ENCODE measurements around the gene KRT13.

Gene KRT13

DNA sequence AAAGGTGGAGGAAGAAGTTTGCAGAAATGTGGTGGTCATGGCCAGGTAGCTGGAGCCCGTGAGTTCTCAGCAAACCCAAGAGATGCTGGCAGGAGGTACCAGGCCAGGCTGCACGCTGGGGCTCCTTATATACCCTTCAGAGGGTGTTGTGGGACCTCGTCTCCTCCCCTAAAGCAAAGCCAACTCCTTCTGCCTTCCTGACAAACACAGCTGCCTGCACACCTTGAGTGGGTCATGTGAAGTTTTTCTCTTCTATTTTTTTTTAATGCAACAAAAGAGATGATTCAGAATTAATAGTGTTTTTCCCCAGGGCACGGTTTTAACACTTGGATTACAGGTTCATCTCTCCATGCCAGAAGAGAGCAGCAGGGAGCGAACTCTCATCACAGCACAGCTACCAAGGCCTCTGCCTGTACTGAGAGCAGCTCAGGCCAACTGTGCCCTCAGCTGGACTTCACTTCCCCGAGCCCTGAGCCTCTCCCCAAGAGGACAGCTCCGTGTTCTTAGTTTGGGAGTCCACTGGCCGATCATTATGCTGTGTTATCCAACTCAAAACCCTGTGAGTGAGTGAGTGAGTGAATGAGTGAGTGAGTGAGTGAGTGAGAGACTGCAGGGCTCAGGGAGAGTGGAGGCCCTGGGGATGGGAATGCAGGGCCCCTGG is 13.5 kb upstream of the KRT13 start, which contains the start of gene KRT15:
KRT15 (minus strand) TSS at position 102 of the 661 bp plus-strand sequence; CDS start at position 39, 63 bp downstream.
- no peak for DNase-seq

DNA sequence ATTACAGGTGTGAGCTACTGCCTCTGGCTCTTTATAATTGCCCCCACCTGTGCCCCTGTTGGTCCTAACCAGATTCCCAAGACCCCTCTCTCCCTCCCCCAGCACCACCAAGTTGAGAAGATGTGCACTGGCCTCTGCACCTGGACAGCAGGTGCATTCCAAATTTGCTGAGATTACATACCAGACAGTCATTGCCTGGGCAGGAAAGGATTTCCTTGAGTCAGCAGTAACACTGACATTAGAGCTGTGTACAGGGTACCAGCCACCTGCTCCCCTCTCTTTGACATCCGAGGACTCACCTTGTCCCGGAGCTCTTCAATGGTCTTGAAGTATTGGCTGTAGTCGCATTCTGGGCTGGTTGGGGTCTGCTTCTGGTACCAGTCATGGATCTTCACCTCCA is 12.6 kb upstream of the KRT13 start:
- no peak for DNase-seq

DNA sequence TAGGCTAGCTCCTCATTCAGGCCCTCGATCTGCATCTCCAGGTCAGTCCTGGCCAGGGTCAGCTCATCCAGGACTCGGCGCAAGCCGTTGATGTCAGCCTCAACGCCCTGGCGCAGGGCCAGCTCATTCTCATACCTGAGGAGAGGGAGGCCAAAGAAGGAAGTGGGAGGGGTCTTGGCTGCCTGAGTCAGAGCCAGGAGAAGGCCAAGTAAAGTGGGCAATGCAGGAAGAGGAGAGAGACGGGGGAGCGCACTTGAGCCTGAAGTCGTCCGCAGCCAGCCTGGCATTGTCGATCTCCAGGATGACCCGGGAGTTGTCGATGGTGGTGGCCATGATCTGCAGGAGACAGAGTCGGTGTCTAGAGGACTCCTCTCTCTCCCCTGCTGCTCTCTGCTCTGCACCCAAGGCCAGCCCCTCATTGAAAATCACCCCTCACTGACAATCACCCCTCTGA is 11.4 kb upstream of the KRT13 start:
- DNase-seq, result no peak

DNA sequence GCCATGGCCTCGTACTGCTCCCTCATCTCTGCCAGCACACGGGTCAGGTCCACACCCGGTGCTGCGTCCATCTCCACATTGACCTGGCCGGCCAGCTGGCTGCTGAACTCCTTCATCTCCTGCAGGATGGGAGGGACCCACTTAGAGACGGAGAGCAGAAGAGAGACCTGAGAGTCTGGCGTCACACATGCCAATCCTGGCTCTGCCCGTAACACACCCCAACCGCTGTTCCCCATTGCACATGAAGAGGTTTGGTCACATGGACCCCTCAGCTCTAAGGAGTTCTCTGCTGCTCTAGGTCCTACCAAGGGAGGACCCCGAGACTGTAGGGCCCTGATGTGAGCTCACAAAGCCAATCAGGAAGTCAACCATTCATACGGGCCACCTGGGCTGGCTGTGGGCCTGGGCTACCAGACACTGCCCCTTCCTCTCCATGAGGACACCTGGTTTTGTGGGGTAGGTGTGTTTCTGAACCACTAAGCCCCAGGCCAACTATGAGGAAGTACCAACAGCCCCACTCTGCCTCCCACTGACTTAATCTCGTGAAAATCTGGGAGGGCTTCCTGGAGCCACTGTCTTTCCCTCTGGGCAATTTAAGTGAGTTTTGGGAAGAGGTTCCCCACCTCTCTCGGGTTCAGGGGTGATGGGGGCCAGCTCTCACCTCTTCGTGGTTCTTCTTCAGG is 10.9 kb upstream of the KRT13 start:
- no peak for DNase-seq

DNA sequence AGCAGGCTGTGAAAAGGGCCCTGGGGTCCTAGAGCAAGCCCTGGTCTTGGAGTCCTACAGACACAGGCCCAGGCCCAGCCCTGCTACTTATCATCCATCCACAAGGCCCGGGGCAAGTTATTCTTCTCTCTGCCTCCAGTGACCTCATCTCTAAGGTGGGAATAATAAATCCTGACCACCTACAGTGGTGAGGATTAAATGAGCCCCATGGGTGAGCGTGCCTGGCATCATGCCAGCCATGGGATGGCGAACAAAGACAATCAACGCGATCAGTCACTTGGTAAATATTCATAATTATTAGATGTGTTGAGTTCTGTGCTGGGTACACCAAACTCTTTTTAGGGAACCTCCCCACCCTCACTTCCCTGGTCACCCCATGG is 7.7 kb upstream of the KRT13 start:
- no peak for DNase-seq

DNA sequence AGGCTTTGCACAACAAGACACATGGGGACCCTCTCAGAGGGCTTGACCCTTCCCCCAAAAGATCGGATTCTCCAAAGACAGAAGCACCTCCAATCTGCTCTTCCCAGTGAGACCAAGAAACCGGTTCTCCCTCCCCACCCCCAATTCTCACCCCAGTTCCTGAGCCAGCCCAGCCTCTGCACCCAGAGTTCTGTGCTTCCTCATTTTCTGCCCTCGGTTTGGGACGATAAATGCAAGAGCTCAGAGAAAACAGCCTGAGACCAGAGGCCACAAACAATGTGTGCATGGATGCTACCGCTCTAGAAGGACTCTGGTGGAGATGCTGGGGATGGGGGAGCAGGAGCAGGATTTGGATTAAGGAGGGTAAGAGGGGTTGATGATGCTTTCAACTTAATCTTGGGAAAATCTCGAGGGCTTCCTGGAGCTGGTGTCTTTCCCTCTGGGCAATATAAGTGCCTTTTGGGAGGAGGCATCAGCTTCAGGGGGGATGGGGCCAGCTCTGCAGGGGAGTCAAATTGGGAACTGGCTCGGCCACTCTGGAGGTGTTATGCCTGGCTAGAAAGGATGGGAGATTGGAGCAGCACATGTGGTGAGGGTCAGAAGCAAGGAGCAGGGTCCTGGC is 7.2 kb upstream of the KRT13 start:
- DNase-seq, result no peak

DNA sequence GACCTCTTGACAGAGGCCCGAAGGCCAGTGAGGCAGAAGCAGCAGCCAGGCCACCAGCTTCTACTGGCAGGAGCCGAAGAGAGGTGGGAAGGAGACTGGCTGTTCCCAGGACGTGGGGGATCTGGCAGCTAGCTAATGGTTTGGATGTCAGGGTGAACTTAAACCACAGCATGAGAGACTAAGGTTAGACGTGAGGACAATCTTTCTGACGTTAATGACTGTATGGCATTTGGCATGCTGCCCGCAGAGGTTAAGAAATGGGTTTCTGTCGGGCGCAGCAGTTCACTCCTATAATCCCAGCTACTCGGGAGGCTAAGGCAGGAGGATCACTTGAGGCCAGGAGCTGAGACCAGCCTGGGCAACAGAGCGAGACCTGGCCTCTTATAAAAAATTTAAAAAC is 6.3 kb upstream of the KRT13 start:
- DNase-seq, result no peak

DNA sequence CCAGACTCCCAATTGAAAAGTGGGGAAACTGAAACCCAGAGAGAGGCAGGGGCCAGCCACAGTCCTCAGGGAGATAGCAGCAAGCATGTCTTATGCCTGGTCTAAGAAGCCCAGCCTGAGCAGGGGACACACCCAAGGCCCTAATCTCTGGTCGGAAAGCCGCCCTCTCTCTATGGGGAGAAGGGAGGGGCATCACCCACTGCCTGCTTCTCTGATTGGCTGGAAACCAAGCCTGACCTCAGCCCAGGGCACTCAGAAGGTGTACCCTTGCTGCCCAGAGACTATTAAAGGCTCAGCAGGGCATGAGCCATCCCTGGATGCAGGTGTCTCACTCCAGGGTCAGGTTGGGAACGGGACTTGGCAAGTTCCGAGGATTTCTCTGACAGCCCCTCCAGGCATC is 5.7 kb upstream of the KRT13 start:
- DNase-seq, result no peak

DNA sequence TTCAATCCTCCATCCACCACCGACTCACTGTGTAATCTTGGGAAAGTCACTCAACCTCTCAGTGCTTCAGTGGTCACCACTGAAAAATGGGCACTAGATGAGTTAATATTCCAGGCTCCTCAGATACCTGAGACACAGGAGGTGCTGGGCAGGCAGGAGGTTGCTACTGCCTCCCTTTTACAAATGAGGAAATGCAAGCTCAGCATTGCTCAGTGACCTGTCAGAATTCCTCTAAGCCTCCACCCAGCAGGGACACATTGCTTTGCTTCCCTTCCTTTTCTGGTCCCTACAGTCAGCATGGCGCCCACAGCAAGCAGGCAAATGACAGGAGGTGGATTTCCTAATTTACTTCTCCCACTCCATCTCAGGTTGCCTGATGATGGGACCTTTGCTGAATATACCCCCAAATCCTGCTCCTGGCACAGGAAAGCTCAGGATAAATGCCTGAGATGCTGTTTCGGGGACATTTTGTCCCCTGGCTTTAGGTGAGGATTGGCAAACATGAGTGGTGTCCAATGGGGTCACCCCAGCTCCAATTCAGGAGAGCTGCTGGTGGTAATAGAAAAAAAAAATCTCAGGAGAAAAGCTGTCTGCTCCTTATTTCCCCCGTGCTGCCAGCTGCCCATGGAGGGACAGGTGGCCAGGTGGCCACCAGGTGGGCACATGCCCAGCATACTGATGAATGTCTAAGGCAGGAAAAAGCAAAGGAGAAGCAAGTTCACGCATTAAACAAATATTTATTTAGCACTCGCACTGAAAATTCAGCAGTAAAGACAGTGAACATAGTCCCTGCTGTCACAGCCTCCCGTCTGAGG is 5.0 kb upstream of the KRT13 start:
- no peak for DNase-seq

DNA sequence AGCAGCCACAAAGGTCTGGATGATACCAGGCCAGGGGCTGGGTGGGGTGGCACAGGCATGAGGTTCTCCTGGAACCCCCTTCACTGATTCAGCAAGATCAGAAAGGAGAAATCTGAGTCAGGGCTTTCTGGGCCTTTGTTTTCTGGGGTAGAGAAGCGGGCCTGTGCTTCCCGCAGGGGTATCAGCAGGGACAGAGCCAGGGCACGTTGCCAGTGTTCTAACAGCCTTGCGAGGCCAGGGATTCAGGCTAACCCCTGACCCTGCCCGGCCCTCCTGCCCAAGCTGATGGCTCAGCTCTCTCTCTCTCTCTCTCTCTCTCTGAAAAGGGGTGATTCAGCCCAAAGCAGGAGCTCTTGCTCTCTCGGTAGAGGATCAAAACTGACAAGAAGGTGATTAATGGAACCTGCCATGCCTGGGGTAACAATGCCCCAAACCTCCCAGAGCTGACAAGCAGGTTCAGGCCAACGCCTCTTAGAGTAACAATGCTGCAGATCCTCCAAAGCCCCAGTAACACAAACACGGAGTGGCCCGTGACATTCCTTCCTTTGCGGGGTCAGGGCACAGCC is 2.0 kb upstream of the KRT13 start:
- DNase-seq, result no peak

DNA sequence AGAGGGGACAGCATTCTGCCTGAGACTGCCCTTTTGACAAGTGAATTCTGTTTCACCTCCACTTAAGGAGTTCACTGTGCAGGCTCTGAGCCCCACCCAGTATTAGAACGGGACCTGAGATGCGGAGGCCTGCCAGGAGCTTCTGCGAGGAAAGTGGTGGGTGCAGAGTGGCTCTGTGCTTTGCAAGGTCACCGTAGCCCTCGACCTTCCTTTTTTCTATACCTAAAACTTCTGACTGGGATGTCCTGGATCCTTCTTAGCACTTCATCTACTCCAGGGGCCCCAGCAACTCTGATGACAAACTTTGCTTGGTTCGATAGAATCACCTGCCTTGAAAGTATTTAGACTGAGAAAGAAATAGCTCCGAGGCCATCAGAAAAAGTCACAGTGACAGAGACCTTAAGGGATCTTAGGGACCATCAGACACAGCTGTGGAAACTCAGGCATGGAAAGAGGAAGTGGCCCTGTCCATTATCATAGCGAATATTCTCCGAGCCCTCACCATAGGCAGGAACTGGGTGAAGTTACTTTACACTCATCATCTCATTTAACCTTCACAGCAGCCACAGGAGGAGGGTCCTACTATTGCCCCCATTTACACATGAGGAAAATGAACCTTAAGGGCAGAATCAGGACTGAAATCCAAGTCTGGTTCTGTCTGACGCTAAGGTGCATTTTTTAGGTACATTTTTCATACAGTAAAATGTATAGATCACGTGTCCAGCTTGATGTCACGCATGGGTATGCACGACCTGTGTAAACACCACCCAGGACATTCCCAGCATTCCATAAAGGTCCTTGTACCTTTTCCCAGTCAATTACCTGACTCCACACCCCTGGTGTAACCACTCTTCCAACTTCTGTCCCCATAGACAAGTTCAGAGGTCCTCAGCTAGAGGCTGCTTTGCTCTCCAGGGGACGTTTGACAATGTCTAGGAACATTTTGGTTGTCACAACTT is 676 bp upstream of the KRT13 start:
- DNase-seq, result no peak

DNA sequence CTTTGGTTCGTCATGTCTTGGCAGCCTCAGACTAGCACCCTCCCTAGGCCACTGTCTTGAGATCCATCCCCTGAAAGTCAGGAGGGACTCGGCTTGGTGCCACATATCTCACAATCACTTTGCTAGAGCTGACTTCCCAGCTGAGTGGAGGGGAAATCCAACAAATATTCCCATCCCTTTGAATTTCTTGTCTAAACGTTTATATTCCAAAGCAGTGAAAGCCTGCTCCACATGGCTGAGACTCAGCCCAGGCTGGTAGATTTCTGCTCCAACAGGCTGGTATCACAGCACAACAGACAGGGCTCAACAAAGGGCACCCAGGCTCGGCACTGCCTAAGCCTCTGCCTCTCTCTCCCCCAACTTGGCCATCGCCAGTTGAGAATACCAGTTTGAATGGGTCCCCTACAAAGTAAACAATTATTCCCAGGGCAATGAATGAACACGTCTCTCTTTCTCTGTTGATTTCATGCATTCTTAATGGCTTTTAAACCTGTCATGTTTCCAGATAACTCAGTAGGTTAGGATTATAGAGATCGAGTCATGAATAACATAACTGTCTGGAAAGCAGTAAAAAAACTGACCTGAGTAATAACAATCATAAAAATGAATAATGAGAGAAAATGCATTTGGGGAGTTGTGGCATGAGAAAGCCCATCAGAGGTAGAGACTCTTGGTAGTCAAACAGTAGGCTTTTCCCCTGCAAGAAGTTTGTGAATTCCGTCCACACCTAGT is 1.0 kb downstream of the KRT13 start:
- no peak for DNase-seq

DNA sequence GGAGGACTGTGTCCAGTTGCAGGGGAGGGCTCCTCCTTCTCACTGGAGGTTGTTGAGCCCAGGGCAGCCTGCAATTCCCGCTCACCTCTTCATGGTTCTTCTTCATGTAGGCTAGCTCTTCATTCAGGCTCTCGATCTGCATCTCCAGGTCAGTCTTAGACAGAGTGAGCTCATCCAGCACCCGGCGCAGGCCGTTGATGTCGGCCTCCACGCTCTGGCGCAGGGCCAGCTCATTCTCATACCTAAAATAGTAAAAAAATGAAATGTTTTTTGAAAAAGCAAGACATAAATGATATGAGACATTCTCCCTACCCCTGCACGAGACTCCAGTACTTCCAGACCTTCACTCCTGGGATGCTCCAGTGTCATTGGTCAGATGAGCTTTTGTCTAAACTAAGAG is 2.2 kb downstream of the KRT13 start:
- no peak for DNase-seq

DNA sequence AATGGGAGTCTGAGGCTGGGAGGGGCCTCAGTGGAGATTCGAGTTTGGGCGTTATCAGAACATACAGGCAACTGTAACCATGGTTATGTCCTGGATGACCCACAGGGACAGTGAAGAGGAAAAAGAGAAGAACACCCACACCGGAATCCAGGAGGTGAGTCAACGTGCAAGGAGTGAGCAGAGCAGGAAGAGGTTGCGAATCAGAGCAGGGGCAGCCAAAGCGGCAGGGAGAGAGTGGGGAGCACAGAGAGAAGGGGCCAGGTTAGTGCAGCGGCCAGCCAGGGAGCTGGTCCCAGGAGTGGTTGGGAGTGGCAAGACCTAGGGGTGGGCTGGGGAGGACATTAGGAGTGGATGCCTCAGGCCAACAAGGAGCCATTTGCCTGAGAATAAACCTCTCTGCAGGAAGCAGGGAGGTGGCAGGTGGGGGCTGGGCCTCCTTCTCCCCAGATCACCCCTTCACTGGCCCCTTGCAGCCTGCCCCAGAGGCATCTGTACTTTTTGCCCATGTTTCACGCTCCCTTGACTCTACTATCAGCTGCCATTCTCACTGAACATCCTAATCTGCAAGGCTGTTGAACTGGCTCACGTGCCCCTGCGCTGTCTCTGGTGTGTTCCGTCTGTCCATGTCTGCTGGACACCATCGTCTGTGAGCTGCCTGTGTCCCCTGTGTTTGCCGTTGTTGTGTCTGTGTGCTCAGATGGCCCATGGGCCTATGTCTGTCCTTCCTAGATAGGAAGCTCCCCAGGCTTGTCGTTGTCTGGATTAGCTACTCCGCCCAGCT is 5.1 kb downstream of the KRT13 start:
- no peak for DNase-seq

DNA sequence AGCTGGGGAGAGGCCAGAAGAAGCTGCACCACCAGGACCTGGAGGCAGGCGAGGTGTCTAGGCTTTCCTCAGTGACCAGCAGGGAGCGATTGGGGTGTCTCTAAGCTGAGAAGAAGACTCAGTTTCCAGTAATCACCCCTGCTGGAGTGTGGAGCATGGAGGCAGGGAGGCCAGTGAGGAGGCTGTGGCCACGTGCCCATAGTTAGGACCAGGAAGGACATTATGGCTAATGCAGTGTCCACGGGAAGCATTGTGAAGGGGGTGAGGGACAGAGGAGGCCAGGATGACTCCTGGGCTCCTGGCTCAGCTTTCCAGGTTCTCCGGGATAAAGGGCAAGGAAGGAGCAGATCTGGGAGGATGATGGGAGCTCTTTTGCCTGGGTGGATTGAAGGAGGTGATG is 5.7 kb downstream of the KRT13 start:
- DNase-seq, result no peak

DNA sequence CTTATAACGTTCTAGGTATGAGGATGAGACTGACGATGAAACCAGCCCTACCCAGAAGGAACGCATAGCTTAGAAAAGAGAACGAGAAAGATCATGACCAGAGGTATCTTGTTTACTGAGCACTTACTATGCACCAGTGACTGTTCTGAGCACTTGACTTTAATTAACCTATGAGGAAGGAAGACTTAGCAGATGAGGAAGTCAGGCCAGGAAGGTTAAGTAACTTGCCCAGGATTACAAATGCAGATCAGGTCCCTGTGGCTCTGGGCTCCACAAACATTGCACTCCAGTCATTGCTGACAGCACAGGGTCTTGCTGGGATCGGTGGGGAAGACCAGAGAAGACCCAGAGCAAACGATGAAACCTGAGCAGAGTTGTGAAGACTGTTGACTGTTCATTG is 7.1 kb downstream of the KRT13 start:
- no peak for DNase-seq

DNA sequence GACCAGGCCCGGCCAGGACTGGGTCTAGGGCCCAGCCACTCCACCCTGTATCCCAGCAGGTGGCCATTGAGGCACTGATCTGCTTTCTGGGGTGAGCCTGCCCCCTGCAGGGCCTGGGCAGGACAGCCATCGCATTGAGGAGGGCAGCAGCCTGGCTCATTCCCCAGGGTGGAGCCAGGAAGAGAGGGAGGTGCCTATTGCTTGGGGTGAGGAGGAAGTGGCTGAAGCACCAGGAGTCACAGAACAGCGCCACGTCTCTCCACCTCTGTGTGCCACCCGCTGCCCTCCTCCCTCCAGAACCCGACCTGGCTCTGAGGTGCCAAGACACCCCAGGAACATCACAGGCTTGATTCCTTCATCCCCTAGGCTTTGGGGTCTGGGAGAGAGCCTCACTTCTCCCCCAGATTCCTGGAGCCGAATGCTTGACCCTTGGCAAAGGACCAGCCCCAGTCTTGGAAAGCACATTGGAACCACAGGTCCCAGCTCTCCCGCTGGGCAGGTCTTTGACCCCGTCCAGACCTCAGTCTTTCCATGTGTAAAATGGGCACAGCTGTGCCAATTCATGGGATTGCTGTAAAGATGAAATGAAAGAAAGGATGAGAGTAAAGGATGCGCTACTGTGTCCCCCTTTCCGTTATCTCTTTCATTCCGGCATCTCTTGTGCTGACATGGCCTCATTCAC is 8.5 kb downstream of the KRT13 start:
- DNase-seq, result peak; percentile 54

DNA sequence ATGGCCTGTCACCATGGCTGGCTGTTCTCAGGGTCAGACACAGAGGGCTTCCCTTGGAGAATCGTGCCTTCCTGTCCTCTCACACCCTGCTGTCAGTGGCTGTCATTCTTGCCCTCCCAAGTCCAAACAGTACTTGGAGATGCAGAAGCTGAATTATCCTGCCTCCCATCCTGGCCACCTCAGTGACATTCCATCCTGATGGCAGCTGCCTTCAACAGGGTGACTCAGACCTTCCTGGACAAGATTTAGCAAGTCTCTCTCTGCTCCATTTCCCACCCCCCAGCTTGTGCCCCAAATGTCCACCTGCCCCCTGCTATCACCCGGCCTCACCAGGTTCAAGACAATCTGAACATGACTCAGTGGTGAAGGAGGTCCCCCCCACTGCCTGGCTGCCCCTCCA is 10.9 kb downstream of the KRT13 start:
- no peak for DNase-seq

DNA sequence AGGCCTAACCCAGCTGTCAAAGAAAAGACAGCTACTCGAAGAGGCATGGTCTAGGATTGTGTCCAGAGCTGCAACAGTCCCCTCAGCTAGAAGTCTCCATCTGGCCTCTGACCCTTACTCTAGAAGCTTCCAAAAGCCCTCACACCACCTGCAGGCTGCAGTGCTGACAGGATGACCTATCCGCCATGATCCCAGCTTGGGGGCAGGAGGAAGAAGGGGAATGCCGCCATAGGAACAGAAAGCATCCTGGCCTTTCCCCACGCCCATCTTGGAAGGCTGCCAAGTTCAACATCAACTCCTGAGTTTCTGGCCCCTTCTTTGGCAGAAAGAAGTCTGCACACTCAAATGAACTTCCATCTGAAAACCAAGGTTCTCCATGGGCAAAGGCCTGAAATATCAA is 12.6 kb downstream of the KRT13 start:
- DNase-seq, result peak; percentile 16

DNA sequence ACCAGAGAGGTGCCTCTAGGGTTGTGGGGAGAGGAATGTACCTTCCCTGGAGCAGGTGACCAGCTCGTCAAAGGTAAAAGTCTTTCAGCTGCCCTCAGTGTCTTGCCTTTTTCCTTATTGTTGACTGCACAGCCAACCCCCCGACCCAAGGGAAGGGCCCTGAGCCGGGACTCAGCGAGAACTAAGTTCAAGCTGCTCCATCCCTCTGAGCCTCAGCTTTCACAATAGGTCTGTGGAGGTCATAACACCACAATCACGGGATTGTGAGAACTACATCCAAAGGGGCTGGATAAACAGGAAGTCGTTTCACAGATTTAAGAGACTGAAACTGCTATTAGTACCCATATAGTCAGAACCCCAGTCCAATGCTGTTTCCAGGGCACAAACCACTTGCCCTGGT is 13.1 kb downstream of the KRT13 start:
- DNase-seq, result no peak
